ENCODE results near the gene DGLUCY. TPM values are rescaled to one million over a fixed set of nuclear protein-coding genes. Genes with fewer than 3 reads are reported as not detected.
"Not testable (repeated sequence)": the region's sequence is repeated elsewhere in the genome, so short reads cannot be mapped to it uniquely, and the experiment has no call there.

DGLUCY gene
- total RNA-seq, 1 donor from 2014 or later = 97.6 TPM

- no peak for DNase-seq (ENCODE audit: low spot score)
Measured at GRCh38 chr14:91233936-91234790, 120.3 kb downstream of the DGLUCY start.

- no peak for DNase-seq (ENCODE audit: low spot score)
Measured at GRCh38 chr14:91234791-91235114, 120.9 kb downstream of the DGLUCY start.

- no peak for DNase-seq (ENCODE audit: low spot score)
Measured at GRCh38 chr14:91235841-91236240, 122.0 kb downstream of the DGLUCY start.

DNA sequence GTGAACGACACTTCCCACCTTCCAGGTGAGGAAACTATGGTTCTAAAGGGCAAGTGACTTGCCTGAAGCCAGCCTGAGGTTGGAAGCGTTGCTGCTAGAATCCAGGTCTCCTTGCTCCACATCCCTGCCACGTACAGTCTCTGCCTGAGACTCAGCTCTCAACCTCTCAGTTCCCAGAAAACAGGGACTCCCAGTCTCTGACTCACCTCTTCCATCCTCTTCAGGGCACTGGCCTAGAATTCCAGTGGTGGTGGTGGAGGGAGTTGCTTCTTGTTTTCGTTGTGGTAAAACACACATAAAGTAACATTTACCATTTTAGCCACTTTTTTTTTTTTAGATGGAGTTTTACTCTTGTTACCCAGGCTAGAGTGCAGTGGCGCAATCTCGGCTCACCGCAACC is 123.3 kb downstream of the DGLUCY start:
- no peak for DNase-seq (ENCODE audit: low spot score)

DNA sequence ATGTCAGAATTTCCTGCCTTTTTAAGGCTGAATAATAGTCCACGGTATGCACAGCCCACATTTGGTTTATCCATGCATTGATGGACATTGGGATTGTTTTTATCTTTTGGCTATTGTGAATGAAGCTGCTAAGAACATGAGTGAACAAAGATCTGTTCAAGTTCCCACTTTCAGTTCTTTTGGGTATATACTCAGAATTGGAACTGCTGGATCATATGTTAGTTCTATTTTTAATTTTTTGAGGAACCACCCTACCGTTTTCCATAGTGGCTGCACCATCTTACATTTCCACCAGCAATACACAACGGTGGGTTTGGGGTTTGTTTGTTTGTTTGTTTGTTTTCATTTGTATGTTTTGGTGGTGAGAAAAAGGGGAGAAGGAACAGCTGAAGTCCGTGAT is 124.2 kb downstream of the DGLUCY start:
- DNase-seq (ENCODE audit: low spot score) = no peak

DNA sequence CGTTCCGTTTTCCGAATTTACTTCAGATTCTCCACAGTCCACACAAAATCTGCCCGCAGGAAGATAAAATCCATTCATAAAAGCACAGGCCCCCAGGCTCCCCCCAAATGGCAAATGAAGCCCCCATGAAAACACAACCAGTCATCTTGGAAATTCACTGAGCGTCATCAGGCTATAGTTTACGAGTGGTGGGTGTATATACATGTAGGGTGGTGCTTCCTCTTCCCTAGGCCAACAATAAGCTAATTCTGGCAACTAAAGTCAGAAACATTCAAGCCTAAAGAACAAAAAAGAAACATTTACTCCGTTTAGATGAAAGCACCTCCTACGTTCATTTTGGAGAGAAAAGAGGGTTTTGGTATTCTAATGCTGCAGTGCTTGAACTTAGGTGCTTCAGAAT is 124.8 kb downstream of the DGLUCY start:
- no peak for DNase-seq (ENCODE audit: low spot score)

DNA sequence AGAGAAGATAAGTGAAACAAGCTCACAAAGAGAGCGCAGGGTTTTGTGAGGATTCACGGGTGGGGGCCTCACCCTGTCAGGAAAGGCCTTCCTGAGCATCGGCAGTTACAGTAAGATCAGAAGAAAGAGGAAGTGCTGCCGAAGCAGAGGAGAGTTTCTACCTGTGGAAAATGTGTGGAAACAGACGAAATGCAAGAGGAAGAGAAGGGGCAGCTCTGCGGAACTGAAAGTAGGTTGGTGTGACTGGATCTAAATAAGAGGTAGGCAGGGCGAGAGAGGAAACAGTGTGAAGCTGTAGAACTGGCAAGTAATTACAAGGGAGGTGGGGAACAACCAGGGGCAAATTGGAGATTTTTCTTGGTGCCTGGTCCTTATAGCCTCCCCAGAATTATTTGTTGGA is 128.0 kb downstream of the DGLUCY start:
- no peak for DNase-seq (ENCODE audit: low spot score)

- DNase-seq (ENCODE audit: low spot score) = no peak
Measured at GRCh38 chr14:91242635-91243034, 128.8 kb downstream of the DGLUCY start.

DNA sequence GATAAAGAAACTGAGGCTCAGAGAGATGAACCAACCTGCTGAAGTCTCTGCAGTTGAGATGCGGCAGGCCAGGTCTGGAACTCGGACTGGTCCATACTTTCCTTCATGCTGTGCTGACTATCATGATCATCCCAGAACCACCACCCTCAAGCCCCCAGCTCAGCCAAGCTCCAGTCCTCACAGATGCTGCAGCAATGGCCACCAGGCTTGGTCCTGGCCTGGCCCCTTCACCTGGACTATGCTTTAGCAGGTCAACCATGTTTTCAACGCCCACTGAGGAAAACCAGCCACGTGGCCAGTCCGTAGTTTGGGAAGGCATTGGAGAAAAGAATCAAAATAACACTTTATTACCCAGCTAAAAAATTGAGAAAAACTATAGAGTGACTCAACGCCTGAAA is 129.2 kb downstream of the DGLUCY start:
- no peak for DNase-seq (ENCODE audit: low spot score)

DNA sequence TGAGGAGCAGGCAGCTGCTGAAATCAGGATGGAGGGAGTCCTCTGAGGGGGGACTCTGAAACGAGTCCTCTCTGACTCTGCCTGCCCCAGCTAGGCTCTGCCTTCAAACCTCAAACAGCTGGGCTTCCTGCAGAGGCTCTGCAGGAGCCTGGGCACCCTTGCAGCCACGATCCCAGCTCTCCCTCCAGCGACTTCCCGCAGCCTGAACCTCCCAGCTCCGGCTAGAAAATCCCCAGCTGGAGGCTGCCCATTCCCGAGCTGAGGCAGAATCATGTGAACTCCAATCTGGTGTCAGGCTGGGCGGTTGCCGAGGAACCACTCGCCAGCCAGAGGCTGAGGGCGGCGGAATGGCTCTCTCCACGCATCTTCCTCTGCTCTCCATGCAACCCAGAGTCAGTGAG is 130.6 kb downstream of the DGLUCY start, which contains the start of gene GPR68:
Gene GPR68, minus strand, starts transcription at position 204 of the 401 bp plus-strand sequence. CDS start 9,654 bp downstream, outside the sequence.
- peak; percentile 46 for DNase-seq (ENCODE audit: low spot score)

- DNase-seq (ENCODE audit: low spot score) = no peak
Measured at GRCh38 chr14:91245029-91245428, 131.2 kb downstream of the DGLUCY start.

DNA sequence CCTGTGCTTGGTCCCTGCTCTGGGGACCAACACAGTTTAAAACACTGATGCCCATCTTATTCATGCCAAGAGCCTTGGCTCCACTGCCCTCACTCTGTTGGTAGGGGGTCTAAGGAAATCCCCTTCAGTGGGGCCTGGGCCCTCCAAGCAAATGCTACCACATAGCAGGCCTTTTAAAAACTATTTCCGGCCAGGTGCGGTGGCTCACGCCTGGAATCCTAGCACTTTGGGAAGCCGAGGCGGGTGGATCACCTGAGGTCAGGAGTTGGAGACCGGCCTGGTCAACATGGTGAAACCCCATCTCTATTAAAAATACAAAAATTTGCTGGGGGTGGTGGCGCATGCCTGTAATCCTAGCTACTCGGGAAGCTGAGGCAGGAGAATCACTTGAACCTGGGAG is 131.7 kb downstream of the DGLUCY start:
- not testable (repeated sequence) for DNase-seq (ENCODE audit: low spot score)

DNA sequence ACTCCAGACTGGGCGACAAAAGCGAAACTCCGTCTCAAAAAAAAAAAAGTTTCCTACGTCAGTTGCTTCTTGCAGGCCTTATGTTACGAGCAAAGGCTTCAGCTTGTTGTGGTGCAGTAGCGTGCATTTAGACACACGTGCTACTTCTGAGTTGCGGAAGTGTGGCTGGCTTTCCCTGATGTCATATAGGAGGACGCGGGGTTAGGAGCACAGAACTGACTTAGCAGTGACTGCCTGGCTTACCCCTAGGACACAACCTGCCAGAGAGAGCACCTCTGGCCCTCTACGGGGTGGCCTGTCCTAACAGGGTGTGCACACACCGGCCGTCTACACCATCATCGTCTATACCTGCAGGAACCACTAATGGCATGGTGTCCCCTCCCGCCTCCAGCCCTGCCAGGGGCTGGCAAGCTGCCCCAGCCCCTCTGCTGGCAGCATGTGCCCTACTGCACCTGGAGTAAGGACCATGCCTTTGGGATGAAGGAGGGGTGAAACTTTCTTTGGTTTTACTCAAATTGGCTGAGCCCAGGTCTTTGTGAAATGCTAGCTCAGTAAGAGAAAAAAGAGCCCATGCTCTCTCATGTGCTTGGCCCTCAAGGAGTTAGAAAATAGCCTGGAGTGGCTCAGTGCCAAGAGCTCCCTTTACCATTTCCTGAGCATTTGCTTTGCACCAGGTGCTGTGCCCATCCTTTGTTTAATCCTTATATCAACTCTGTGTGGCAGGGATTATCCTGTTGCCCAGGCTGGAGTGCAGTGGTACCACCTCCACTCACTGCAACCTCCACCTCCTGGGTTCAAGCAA is 132.4 kb downstream of the DGLUCY start:
- DNase-seq (ENCODE audit: low spot score) = peak; percentile 49

- no peak for DNase-seq (ENCODE audit: low spot score)
Measured at GRCh38 chr14:91249841-91250616, 136.2 kb downstream of the DGLUCY start.

DNA sequence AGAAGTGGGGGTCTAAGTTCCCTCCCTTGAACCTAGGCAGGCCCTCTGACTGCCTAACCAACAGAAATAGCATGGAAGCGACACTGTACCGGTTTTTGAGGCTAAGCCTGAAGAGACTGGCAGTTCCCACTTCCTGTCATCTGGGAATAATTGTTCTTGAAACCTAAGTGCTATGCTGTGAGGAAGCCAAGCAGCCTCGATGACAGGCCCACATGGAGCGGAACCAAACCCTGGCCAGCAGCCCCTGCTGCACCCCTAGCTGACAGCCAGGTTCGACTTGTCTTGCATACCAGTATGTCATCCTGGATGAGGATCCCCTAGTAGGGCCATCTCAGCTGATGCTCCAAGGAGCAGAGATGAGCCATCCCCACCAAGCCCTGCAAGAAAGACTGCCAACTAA is 137.0 kb downstream of the DGLUCY start:
- DNase-seq (ENCODE audit: low spot score) = no peak

DNA sequence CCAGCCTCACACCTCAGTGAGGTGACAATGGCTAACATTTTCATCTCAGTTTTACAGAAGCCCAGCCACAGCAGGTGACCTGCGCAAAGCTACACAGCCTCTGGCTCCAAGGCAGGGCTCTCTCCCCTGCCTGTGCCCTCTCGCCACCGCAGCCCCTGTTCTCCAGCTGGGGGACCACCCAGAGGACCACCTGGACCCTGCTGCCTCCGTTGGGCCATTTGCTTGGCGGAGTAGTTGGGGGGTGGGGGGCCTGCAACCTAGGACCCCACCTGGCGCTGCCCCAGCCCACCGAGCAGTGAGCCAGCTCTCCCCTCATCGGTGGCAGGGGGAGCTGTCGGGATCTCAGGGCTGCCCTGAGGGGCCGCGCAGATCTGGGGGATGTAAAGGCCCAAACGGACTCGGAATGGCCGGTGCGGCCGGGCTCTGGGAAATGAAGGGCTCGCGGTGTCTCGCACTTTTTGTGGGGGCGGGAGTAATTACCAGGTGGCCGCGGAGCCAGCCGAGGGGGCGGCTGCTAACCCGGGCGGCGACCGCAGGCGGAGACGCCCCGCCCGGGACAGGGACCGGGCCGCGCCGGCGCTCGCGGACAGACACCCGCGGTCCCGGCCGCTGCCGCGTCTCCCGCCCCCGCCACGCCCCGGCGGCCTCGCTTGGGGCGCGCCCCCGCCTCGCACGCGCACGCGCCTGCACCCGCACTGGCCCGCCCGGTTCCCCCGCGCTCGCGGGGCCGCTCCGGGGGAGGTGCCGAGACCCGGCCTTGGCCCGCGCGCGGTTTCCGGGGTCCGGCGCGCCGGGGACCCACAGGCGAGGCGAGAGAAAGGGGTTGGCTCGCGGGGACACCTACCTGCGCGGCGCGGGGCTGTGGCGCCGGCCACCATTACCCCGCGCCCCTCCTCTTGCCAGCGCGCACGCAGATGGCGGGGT is 139.3 kb downstream of the DGLUCY start:
- no peak for DNase-seq (ENCODE audit: low spot score)

DNA sequence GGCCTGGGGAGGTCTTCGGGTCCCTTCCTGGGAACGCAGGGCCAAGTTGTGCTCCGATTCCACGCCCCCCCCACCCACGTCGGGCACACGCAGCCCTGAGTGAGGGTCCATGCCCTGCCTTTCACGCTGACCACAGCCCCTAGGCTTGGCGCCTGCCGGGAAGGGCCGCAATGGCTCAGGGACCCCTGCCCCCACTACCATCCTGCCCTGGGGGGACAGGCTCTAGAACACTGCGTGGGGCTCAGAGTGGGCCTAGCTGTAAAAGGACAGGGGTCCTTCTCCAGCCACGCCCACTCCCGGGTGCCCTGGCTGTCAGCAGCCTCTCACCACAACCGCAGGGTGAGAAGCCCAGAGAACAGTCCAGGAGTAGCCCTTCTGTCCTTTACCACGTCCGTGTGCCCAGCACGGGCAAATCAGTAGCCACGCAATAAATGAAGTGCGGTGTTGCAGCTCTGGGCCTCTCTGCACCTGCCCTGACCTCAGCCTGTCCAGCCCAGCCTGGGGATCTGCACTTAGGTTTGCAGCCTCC is 140.0 kb downstream of the DGLUCY start:
- DNase-seq (ENCODE audit: low spot score) = no peak

- DNase-seq (ENCODE audit: low spot score) = no peak
Measured at GRCh38 chr14:91254461-91254860, 140.6 kb downstream of the DGLUCY start.

GRCh38 chr14:91255026-91255695 is 141.3 kb downstream of the DGLUCY start:
- no peak for DNase-seq (ENCODE audit: low spot score)

- DNase-seq (ENCODE audit: low spot score) = no peak
Measured at GRCh38 chr14:91256661-91257060, 142.8 kb downstream of the DGLUCY start.
